GM10266 (cell line): ENCODE measurements around the gene RSU1.

Source experiments
- DNase-seq: peaks from one replicate; pipeline ENCODE4 v3.0.0; 2012; ENCODE audit errors: extremely low spot score
- CTCF ChIP-seq: IDR thresholded peaks from 2 replicates; pipeline ENCODE4 v1.5.1; 2012; ENCODE audit warnings: mild to moderate bottlenecking, low read depth; ENCODE audit not compliant: control insufficient read depth, insufficient read depth; ENCODE audit errors: missing control alignments

The RSU1 gene

GRCh38 chr10:16803464-16803863 lies 13.8 kb downstream of the RSU1 start:
- no peak for TF ChIP-seq CTCF
- no peak for DNase-seq

- no peak for TF ChIP-seq CTCF
- DNase-seq: no peak
Observed at GRCh38 chr10:16799621-16800020, 17.6 kb downstream of the RSU1 start.

GRCh38 chr10:16798571-16798970 lies 18.7 kb downstream of the RSU1 start:
- no peak for DNase-seq
- no peak for TF ChIP-seq CTCF

- no peak for TF ChIP-seq CTCF
- DNase-seq: no peak
Observed at GRCh38 chr10:16795410-16796073, 21.7 kb downstream of the RSU1 start.

GRCh38 chr10:16794005-16794404 lies 23.2 kb downstream of the RSU1 start:
- no peak for DNase-seq
- no peak for TF ChIP-seq CTCF

GRCh38 chr10:16792675-16793074 lies 24.5 kb downstream of the RSU1 start:
- no peak for DNase-seq
- TF ChIP-seq CTCF: no peak

GRCh38 chr10:16789765-16790164 lies 27.5 kb downstream of the RSU1 start:
- TF ChIP-seq CTCF: no peak
- no peak for DNase-seq
